ENCODE measurements around the gene TMEM139. TPM values are rescaled to one million over a fixed set of nuclear protein-coding genes. Genes with fewer than 3 reads are reported as not detected.

Gene TMEM139
- total and polyA plus RNA-seq, 3 donors from 2014 or later = 1.1 to 5.3 (median 2.2) TPM

- DNase-seq = no peak
- Histone ChIP-seq H3K4me1 (no peaks in the 10 kb centered on the region), H3K27ac (no peak overlapping the region), H3K36me3 (ENCODE audit: low read depth, missing control alignments) (no peaks in the 10 kb centered on the region), H3K27me3 (no peaks in the 10 kb centered on the region), H3K9me3 (no peaks in the 10 kb centered on the region), H3K4me3 (no peak overlapping the region)
- 85 to 90% methylated on average over 8 of the region's 8 CpGs for WGBS, 2 donors
- TF ChIP-seq CTCF (IDR thresholded peaks at IDR 0.05) (no peak), POLR2A (IDR thresholded peaks at IDR 0.05) (no peak)
- intact Hi-C loops (cut with DNase I; ENCODE audit: low total_unique reads) = no loop called here
Observed at GRCh38 chr7:143300959-143301935, 16.5 kb downstream of the TMEM139 start.

- H3K9me3 ChIP-seq = no peaks in the 10 kb centered on the region
- TF ChIP-seq CTCF (IDR thresholded peaks at IDR 0.05) (no peak), POLR2A (IDR thresholded peaks at IDR 0.05) (no peak)
- intact Hi-C loops (cut with DNase I; ENCODE audit: low total_unique reads) = no loop called here
- H3K36me3 ChIP-seq (ENCODE audit: low read depth, missing control alignments) = no peaks in the 10 kb centered on the region
- DNase-seq = no peak
- no peak overlapping the region for H3K4me3 ChIP-seq
- no peaks in the 10 kb centered on the region for H3K27me3 ChIP-seq
- H3K27ac ChIP-seq = no peak overlapping the region
- 94 to 95% methylated on average over 10 of the region's 10 CpGs for WGBS, 2 donors
- H3K4me1 ChIP-seq = no peaks in the 10 kb centered on the region
Observed at GRCh38 chr7:143303733-143304132, 19.0 kb downstream of the TMEM139 start.

- intact Hi-C loops (cut with DNase I; ENCODE audit: low total_unique reads) = no loop called here
- Histone ChIP-seq H3K9me3 (no peaks in the 10 kb centered on the region), H3K4me1 (no peaks in the 10 kb centered on the region), H3K36me3 (ENCODE audit: low read depth, missing control alignments) (no peaks in the 10 kb centered on the region), H3K27me3 (no peaks in the 10 kb centered on the region), H3K27ac (no peak overlapping the region), H3K4me3 (no peak overlapping the region)
- no peak for DNase-seq
- TF ChIP-seq CTCF (IDR thresholded peaks at IDR 0.05) = no peak
- TF ChIP-seq POLR2A (IDR thresholded peaks at IDR 0.05) = no peak
- 90 to 95% methylated on average over 6 of the region's 6 CpGs for WGBS, 2 donors
Observed at GRCh38 chr7:143304938-143305337, 20.2 kb downstream of the TMEM139 start.

- 62 to 66% methylated on average over 10 of the region's 10 CpGs for WGBS, 2 donors
- intact Hi-C loops (cut with DNase I; ENCODE audit: low total_unique reads) = no loop called here
- TF ChIP-seq POLR2A (IDR thresholded peaks at IDR 0.05) (no peak), CTCF (IDR thresholded peaks at IDR 0.05) (peak; percentile 25 to 62 (median 59))
- Histone ChIP-seq H3K4me1 (no peaks in the 10 kb centered on the region), H3K27ac (no peak overlapping the region), H3K9me3 (no peaks in the 10 kb centered on the region), H3K27me3 (no peaks in the 10 kb centered on the region), H3K4me3 (no peak overlapping the region), H3K36me3 (ENCODE audit: low read depth, missing control alignments) (no peaks in the 10 kb centered on the region)
- DNase-seq = peak; percentile 82
Observed at GRCh38 chr7:143305423-143306070, 20.8 kb downstream of the TMEM139 start.

All from testis (tissue), 3 donors.